Measurements from ENCODE around the gene SLC22A4. TPM values are rescaled to one million over a fixed set of nuclear protein-coding genes. Genes with fewer than 3 reads are reported as not detected.
A peak's percentile ranks its signal among the peaks of the same experiment; 100 is the strongest.

The SLC22A4 gene
- total RNA-seq, 2 experiments from 2014 or later = 1.9 to 2.0 TPM

DNA sequence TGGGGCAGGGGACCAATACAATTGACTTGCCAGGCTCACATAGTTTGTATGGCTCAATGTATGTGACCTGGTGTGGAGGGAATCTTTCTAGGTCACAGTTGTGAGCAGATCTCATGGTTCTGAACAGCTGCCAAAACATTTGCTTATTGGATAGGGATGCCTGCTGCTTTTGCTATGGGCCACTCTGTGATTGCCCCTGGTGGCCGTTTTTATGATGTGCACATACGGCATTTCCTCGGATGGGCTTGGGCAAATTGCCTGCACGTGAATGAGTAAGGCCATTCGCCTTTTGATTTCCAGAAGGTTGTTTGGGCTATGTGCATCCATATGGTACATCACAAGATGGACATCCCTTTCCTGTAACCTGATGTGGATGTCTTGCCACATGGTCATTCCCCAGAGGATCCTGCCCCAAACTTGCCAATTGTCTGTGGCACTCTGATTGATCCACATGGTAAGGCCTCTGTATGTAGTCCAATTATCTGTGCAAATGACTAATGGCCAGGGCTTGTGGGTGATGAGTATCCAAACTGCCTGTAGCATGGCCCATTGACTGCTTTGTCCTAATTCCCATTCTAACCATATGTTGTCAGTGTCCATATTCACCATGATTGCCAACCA, 10.7 kb upstream of the SLC22A4 start:
- CTCF ChIA-PET = interaction anchor here (0.5 kb wide), 1 partner anchor 8 kb away, joined by 3 read pairs; no protein-coding TSS in a partner anchor
- Mint-ChIP-seq H3K9me3 (no peaks in the 10 kb centered on the region), H3K27me3 (ENCODE audit: low read depth) (no peaks in the 10 kb centered on the region), H3K27ac (no peak overlapping the region), H3K36me3 (ENCODE audit: low read depth) (no peaks in the 10 kb centered on the region), H3K4me1 (ENCODE audit: low read depth) (no peaks in the 10 kb centered on the region), H3K4me3 (no peak overlapping the region)
- intact Hi-C loops (cut with micrococcal nuclease) = no loop called here
- DNase-seq = peak; percentile 4

DNA sequence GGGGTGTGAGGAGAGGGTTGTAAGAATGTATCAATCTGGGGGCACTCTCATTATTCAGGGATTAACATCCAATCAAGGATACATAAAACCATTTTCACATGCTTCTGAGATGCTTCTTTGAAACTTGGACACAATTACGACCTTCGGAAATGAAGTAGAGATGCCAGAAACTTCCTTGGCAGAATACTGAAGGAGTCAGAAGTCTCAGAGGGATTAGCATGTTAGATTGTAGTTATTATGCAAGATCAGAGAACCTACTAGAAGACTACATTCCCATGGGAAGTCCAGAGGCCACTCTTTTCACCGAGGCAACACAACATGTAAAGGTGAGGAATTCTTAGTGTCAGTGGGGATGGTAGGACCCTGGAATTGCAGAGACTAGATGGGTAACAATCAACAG, 5.1 kb upstream of the SLC22A4 start:
- Mint-ChIP-seq H3K27me3 (ENCODE audit: low read depth) (peaks cover 4% of the 10 kb centered on the region), H3K4me1 (ENCODE audit: low read depth) (peaks cover 7% of the 10 kb centered on the region), H3K4me3 (no peak overlapping the region), H3K27ac (no peak overlapping the region), H3K9me3 (no peaks in the 10 kb centered on the region), H3K36me3 (ENCODE audit: low read depth) (no peaks in the 10 kb centered on the region)
- no peak for DNase-seq
- intact Hi-C loops (cut with micrococcal nuclease) = no loop called here
- CTCF ChIA-PET = no interaction called here

DNA sequence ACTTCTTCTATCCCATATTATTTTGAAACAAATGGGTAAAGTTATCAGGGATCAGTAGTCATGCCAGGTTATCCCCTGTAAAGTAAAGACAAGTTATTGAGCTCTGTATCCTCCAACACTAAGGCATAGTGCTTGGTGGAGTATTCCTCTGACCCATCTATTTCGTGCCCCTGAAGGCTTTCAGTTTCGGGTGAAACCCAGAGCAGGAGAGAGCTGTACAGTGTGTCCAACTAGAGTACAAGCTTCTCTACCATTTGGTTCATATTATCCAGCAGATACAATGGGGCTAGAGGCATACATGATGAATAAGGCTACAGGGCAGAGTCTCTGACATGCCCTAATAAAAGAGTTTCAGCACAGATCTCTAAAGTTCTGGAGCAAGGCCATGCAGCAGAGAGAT, 3.2 kb upstream of the SLC22A4 start:
- no peaks in the 10 kb centered on the region for H3K36me3 Mint-ChIP-seq (ENCODE audit: low read depth)

DNA sequence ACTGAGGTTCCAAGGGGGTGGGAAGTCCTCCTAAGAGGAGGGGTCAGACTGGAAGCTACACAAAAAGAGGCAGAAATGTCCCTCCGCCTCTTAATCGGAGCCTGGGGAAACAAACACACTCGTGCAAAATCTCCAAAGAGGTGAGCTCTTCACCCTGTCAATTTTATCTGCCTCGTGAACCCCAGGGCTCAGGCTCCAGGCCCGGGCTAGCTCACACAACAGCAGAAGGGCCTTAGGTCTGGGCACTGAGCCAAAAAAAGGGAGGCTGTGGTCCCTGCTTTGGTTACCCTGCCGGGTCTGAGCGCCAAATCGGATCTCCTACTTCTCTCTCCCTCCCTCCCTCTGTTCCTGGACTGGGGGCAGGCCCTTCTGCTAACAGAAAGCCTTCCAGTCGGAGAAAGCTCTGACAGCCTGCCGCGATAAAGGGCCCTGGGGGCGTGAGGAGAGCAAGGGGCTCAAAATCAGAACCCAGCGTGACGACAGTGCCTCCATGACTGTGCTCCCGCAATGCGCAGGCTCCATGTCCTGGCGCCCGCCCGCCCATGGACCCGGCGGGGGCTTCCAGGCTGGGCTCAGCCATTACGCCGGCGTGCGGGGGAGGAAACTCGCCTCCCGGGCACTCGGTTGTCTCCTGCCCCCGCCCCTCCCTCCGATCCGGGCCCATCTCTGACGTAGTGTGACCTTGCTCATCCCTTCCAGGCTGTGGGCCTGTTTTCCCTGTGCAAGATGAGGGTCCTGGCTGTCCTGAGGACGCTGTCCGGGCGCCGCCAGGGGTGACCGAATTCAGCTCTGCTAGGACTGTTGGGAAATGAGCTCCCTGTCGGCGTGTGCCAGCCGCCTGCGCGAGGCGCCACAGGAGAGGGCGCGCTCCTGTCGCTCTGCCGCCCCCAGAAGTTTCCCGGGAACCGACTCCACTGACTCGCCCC, 865 bp upstream of the SLC22A4 start:
- no peaks in the 10 kb centered on the region for H3K9me3 Mint-ChIP-seq
- intact Hi-C loops (cut with micrococcal nuclease) = loop anchor here (1.0 to 10.0 kb wide), 4 partner anchors 394 to 759 kb away; partner anchors contain the start of genes GDF9 and UQCRQ
- H3K27ac Mint-ChIP-seq = peak overlapping the region; percentile 89
- H3K36me3 Mint-ChIP-seq (ENCODE audit: low read depth) = no peaks in the 10 kb centered on the region
- peaks cover 23% of the 10 kb centered on the region for H3K4me1 Mint-ChIP-seq (ENCODE audit: low read depth)
- H3K27me3 Mint-ChIP-seq (ENCODE audit: low read depth) = peaks cover 14% of the 10 kb centered on the region
- H3K4me3 Mint-ChIP-seq = peak overlapping the region; percentile 92
- CTCF ChIA-PET = interaction anchor here (0.6 to 2.1 kb wide), 13 partner anchors 10 to 212 kb away, joined by 3 to 6 read pairs (median 4); partner anchors contain the start of gene SLC22A5
- peak; percentile 92 for DNase-seq

More for the DNA sequence above, 3.2 kb upstream of the SLC22A4 start:
- intact Hi-C loops (cut with micrococcal nuclease) = loop anchor here (5.0 to 10.0 kb wide), 2 partner anchors 396 to 756 kb away; no protein-coding TSS in a partner anchor
- Mint-ChIP-seq H3K4me3 (no peak overlapping the region), H3K9me3 (no peaks in the 10 kb centered on the region), H3K4me1 (ENCODE audit: low read depth) (peaks cover 18% of the 10 kb centered on the region), H3K27ac (no peak overlapping the region), H3K27me3 (ENCODE audit: low read depth) (peaks cover 7% of the 10 kb centered on the region)
- DNase-seq = no peak
- CTCF ChIA-PET = interaction anchor here (0.7 to 1.0 kb wide), 4 partner anchors 9 to 236 kb away, joined by 3 to 4 read pairs (median 3); no protein-coding TSS in a partner anchor

DNA sequence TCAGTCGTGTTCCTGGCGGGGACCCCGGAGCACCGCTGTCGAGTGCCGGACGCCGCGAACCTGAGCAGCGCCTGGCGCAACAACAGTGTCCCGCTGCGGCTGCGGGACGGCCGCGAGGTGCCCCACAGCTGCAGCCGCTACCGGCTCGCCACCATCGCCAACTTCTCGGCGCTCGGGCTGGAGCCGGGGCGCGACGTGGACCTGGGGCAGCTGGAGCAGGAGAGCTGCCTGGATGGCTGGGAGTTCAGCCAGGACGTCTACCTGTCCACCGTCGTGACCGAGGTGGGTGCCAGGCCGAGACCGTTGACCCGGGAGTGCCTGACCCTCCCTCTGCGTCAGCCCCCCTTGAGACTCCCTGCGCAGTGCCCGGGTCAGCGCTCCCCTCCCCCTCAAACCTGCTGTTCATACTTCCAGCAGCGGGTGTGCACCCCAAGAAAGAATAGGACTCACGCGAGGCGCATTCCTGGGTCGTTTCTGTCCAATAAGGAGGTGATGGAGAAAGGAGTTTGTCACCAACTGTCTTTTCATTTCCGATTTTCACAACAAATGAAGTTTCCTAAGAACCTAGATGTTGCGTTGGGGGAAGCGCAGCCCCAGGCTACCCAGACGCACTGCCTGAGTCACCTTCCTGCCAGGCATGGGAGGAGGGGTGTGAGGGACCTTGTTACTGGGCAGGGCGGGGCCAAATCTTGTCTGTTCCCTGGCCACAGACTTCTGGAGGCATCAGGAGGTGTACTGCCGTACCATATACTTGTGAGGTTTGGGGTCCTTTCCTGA, 722 bp downstream of the SLC22A4 start:
- Mint-ChIP-seq H3K36me3 (ENCODE audit: low read depth) (no peaks in the 10 kb centered on the region), H3K9me3 (no peaks in the 10 kb centered on the region), H3K4me3 (peak overlapping the region; percentile 92), H3K4me1 (ENCODE audit: low read depth) (peaks cover 24% of the 10 kb centered on the region), H3K27me3 (ENCODE audit: low read depth) (peaks cover 12% of the 10 kb centered on the region), H3K27ac (peak overlapping the region; percentile 90)
- CTCF ChIA-PET = interaction anchor here (1.2 to 2.1 kb wide), 3 partner anchors 22 to 105 kb away, joined by 5 to 10 read pairs (median 6); partner anchors contain the start of gene SLC22A5
- DNase-seq = peak; percentile 95
- intact Hi-C loops (cut with micrococcal nuclease) = loop anchor here (1.0 to 10.0 kb wide), 13 partner anchors 23 to 760 kb away; partner anchors contain the start of genes CCNI2, FNIP1, KIF3A and RAD50

DNA sequence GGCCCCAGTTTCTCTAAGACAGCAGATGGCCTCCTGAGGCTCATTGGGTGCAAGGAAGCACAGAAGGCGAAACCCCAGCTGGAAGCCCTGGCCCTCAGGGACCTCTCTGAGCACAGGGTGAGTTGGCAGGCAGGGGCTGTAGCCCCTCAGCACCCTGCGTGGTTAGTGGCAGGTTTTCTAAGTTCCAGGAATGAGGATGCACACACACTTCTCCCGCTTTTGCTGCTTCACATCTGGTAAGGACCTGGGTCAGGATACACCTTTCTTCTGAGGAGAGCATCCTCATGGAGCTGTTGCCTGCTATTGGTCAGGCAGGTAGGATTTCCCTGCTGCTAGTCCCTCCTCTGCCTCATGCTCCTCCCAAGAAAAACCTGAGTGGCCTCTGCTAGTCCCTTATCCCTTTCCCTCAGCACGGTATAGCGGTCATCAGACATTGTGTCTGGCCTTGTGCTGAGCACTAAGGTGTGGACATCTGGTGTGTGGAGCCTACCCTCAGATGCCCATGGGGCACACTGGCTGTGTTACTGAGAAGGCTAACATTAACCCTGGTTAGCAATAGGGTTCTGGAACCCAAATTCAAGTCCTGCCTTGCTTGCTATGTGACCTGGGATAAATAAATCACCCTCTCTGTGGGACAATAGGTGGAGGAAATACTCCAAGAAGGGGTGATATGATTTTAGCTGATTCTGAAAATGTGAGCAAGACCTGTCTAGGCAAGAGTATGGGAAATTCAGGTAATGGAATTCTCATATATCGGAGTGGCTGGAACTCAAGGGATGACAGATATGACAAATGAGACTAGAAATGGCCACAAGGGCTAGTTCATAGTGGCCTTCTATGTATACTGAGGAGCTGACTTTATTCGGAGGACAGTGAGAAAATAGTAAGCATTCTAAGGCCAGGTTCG, 1.6 kb downstream of the SLC22A4 start:
- H3K9me3 Mint-ChIP-seq = no peaks in the 10 kb centered on the region
- peak overlapping the region; percentile 90 for H3K27ac Mint-ChIP-seq
- no peaks in the 10 kb centered on the region for H3K36me3 Mint-ChIP-seq (ENCODE audit: low read depth)
- H3K4me3 Mint-ChIP-seq = peak overlapping the region; percentile 92
- intact Hi-C loops (cut with micrococcal nuclease) = loop anchor here (1.0 to 10.0 kb wide), 9 partner anchors 23 to 761 kb away; partner anchors contain the start of genes CCNI2, KIF3A, RAD50 and SLC22A5
- no peak for DNase-seq
- H3K27me3 Mint-ChIP-seq (ENCODE audit: low read depth) = peaks cover 11% of the 10 kb centered on the region
- CTCF ChIA-PET = interaction anchor here (1.1 to 2.0 kb wide), 2 partner anchors 23 to 58 kb away, joined by 3 to 10 read pairs; no protein-coding TSS in a partner anchor
- H3K4me1 Mint-ChIP-seq (ENCODE audit: low read depth) = peaks cover 24% of the 10 kb centered on the region

DNA sequence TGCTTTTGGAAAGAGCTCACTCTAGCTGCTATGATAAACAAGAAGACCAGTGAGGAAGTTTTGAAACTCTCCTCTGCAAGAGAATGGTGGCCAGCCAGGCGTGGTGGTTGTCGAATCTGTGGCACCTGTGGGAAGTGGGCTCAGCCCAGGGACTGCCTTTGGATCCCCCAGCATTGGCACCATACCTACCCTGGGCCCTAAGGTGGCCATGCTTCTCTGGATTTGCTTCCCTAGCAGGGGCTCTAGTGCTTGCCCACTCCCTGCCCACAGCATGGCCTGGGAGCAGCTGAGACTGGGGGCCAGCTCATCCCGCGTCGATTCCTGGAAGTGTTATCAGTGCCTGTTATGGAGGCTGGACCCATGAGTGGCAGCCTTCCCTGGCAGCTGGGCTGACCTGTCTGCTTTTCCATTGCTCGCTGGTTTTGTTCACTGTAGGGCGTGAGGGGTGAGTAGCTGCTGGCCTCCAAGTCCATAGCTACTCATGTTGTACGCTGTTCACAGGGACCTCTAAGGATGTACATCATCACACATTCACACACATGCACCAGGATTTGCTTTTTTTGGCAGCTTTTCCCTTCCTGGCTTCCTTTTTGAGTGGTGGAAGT, 2.3 kb downstream of the SLC22A4 start:
- CTCF ChIA-PET = interaction anchor here (1.1 to 2.0 kb wide), 2 partner anchors 24 to 58 kb away, joined by 3 to 10 read pairs; no protein-coding TSS in a partner anchor
- intact Hi-C loops (cut with micrococcal nuclease) = loop anchor here (5.0 to 10.0 kb wide), 2 partner anchors 441 to 762 kb away; partner anchors contain the start of gene KIF3A

DNA sequence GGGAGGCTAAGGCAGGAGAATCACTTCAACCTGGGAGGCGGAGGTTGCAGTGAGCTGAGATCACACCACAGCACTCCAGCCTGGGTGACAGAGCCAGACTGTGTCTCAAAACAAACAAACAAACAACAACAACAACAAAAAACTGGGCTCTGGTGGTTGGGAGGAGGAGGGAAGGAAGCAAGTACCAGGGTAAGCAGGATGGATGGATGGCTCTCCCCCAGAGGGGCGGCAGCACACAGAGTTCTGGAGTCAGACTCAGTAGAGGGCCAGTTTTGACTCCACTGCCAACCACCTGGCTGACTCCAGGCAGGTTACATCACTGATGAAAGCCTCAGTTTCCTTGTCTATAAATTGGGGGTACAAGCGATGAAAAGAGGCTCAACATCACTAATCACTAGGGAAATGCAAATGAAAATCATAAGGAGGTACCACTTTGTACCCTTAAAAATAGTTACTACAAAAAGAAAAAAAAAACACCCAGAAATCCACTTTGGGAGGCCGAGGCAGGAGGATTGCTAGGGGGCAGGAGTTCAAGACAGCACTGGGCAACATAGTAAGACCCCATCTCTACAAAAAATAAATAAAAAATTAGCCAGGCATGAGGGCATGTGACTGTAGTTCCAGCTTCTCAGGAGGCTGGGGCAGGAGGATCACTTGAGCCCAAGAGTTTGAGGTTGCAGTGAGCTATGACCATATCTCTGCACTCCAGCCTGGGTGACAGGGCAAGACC, 3.2 kb downstream of the SLC22A4 start:
- Mint-ChIP-seq H3K4me1 (ENCODE audit: low read depth) (peaks cover 24% of the 10 kb centered on the region), H3K4me3 (no peak overlapping the region), H3K27ac (no peak overlapping the region), H3K27me3 (ENCODE audit: low read depth) (peaks cover 11% of the 10 kb centered on the region), H3K36me3 (ENCODE audit: low read depth) (no peaks in the 10 kb centered on the region), H3K9me3 (no peaks in the 10 kb centered on the region)
- CTCF ChIA-PET = interaction anchor here (0.6 to 2.0 kb wide), 4 partner anchors 16 to 70 kb away, joined by 3 to 10 read pairs (median 3); no protein-coding TSS in a partner anchor
- intact Hi-C loops (cut with micrococcal nuclease) = loop anchor here (5.0 to 10.0 kb wide), 2 partner anchors 440 to 763 kb away; partner anchors contain the start of gene KIF3A
- DNase-seq = no peak

More for the DNA sequence above, 2.3 kb downstream of the SLC22A4 start:
- Mint-ChIP-seq H3K4me1 (ENCODE audit: low read depth) (peaks cover 24% of the 10 kb centered on the region), H3K9me3 (no peaks in the 10 kb centered on the region), H3K27ac (no peak overlapping the region), H3K36me3 (ENCODE audit: low read depth) (no peaks in the 10 kb centered on the region), H3K27me3 (ENCODE audit: low read depth) (peaks cover 11% of the 10 kb centered on the region), H3K4me3 (no peak overlapping the region)
- no peak for DNase-seq

DNA sequence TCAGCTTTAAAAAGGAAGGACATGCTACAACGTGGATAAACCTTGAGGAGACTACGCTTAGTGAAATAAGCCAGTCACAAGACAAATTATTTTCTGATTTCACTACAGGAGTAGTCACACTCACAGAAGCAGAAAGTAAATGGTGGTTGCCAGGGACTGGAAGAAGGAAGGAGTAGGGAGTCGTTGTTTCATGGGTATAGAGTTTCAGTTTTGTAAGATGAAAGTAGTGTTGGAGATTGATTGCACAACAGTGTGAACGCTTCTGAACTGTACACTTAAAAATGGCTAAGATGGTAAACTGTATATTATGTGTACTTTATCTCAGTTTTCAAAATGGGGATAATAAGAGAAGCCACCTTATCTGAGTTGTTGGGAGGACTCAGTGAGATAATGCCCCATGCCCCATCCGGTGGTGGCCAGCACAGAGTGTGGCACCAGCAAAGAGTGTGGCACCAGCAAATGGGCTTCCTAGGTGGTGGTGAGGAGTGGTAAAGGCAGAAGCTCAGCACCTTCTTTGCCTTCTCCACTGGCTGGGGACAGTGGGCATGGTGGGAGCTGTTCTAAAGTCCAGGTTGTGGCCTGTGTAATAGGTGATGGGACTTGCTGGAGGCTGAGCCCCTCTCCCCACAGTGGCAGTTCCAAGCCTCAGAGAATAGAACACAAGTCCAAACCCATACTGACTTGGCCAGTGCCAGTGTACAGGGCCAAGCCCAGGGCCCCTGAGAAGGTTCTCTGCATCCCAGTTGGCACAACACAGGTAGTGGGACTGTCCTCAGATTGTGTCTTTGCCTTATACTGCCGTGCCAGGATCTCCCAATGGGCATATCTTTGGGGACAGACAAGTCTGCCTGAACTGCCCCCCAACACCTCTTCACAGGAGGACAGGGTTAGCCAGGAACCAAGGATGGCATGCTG, 4.4 kb downstream of the SLC22A4 start:
- Mint-ChIP-seq H3K27ac (no peak overlapping the region), H3K4me3 (no peak overlapping the region), H3K9me3 (peaks cover under 1% of the 10 kb centered on the region), H3K36me3 (ENCODE audit: low read depth) (no peaks in the 10 kb centered on the region), H3K4me1 (ENCODE audit: low read depth) (peaks cover 17% of the 10 kb centered on the region), H3K27me3 (ENCODE audit: low read depth) (peaks cover 11% of the 10 kb centered on the region)
- DNase-seq = no peak
- CTCF ChIA-PET = interaction anchor here (0.6 to 0.7 kb wide), 2 partner anchors 18 to 69 kb away, joined by 3 read pairs; no protein-coding TSS in a partner anchor
- intact Hi-C loops (cut with micrococcal nuclease) = loop anchor here (5.0 to 10.0 kb wide), 2 partner anchors 439 to 764 kb away; partner anchors contain the start of gene KIF3A

Measured in activated naive CD4-positive, alpha-beta T cell treated with anti-CD3 and anti-CD28 coated beads for 36 hours (primary cell).